ENCODE results near the gene P2RY11. TPM values are rescaled to one million over a fixed set of nuclear protein-coding genes. Genes with fewer than 3 reads are reported as not detected.
A peak's percentile ranks its signal among the peaks of the same experiment; 100 is the strongest.

P2RY11 gene
- total and polyA plus RNA-seq, 4 donors: 0.68 to 5.3 (median 3.7) TPM

- Histone ChIP-seq H3K4me1 (ENCODE audit: control insufficient read depth in 4 of 4, insufficient read depth in 4 of 4, low read length in 3 of 4) (peaks cover 22 to 60% (median 47%) of the 10 kb centered on the region in 4 donors), H3K4me3 (ENCODE audit: low read depth in 1 of 3, low read length in 3 of 3) (no peak overlapping the region), H3K9ac (ENCODE audit: low read depth in 1 of 2, low read length in 2 of 2) (no peak overlapping the region), H3K27ac (ENCODE audit: low read depth in 1 of 2, low read length in 2 of 2) (peak overlapping the region; percentile 36 to 85), H3K9me3 (ENCODE audit: control insufficient read depth in 4 of 4, low read length in 3 of 4) (no peaks in the 10 kb centered on the region), H3K36me3 (ENCODE audit: control insufficient read depth in 4 of 4, insufficient read depth in 3 of 4, low read depth in 1 of 4, low read length in 3 of 4) (peaks cover 14 to 33% (median 25%) of the 10 kb centered on the region in 4 donors), H3K27me3 (ENCODE audit: control insufficient read depth in 4 of 4, insufficient read depth in 4 of 4, low read length in 3 of 4) (no peaks in the 10 kb centered on the region)
- no peak for DNase-seq (ENCODE audit: low spot score)
- WGBS: 87% methylated on average over 9 of the region's 9 CpGs
- TF ChIP-seq FOXA2 (IDR thresholded peaks at IDR 0.05) (no peak), NR2F2 (IDR thresholded peaks at IDR 0.05) (no peak), FOXA1 (IDR thresholded peaks at IDR 0.05) (no peak), GABPA (IDR thresholded peaks at IDR 0.05 in 1 of 2, conservative IDR thresholded peaks at IDR 0.05 in 1 of 2) (no peak), JUND (IDR thresholded peaks at IDR 0.05) (no peak), HNF4G (IDR thresholded peaks at IDR 0.05) (no peak), YY1 (IDR thresholded peaks at IDR 0.05) (no peak)
Observed at GRCh38 chr19:10092648-10093294, 18.7 kb upstream of the P2RY11 start.

DNA sequence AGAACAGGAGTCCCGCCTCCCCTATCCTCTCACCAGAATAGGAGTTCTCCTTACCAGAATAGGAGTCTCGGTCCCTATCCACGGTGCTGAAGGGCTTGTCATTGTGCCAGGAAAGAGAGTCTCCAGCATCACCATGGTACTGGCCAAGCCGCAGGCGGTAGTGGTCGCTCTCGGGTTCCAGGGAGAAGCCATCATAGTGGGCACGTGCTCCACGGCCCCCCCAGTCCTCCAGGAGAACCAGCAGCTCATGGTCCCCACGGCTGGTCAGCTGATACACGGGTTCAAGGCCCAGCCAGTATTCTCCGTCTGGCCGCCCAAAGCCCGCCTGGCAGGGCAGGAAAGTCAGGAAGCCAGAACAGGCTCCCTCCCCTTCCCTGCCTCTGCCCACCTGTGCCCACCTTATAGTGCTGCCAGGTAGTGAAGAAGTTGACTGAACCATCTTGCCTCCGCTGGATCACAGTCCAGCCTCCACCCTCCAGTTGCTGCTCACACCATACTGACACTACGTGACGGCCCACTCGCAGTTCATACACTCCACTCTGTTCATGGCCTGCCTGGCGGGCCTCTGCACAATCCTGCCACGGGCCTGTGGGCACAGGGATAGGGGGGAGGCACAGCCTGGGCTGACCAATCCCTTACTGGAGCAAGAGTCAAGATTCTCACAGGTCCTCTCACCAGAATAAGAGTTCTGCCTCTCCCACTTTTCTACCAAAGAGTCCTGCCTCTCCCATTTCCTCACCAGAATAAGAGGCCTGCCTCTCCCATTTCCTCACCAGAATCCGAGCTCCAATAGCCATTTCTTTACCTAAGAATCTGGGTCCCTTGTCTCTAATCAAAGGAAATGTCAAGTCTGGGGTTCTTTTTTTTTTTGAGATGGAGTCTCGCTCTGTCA lies 18.0 kb upstream of the P2RY11 start:
- TF ChIP-seq RXRA (IDR thresholded peaks at IDR 0.05): no peak
- TF ChIP-seq, protein P1, sequence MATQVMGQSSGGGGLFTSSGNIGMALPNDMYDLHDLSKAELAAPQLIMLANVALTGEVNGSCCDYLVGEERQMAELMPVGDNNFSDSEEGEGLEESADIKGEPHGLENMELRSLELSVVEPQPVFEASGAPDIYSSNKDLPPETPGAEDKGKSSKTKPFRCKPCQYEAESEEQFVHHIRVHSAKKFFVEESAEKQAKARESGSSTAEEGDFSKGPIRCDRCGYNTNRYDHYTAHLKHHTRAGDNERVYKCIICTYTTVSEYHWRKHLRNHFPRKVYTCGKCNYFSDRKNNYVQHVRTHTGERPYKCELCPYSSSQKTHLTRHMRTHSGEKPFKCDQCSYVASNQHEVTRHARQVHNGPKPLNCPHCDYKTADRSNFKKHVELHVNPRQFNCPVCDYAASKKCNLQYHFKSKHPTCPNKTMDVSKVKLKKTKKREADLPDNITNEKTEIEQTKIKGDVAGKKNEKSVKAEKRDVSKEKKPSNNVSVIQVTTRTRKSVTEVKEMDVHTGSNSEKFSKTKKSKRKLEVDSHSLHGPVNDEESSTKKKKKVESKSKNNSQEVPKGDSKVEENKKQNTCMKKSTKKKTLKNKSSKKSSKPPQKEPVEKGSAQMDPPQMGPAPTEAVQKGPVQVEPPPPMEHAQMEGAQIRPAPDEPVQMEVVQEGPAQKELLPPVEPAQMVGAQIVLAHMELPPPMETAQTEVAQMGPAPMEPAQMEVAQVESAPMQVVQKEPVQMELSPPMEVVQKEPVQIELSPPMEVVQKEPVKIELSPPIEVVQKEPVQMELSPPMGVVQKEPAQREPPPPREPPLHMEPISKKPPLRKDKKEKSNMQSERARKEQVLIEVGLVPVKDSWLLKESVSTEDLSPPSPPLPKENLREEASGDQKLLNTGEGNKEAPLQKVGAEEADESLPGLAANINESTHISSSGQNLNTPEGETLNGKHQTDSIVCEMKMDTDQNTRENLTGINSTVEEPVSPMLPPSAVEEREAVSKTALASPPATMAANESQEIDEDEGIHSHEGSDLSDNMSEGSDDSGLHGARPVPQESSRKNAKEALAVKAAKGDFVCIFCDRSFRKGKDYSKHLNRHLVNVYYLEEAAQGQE (IDR thresholded peaks at IDR 0.05): peak; percentile 97
- DNase-seq (ENCODE audit: low spot score): no peak
- no peak overlapping the region for H3K4me3 ChIP-seq (ENCODE audit: low read depth in 1 of 3, low read length in 3 of 3)
- peaks cover 22 to 59% (median 46%) of the 10 kb centered on the region in 4 donors for H3K4me1 ChIP-seq (ENCODE audit: control insufficient read depth in 4 of 4, insufficient read depth in 4 of 4, low read length in 3 of 4)
- H3K36me3 ChIP-seq (ENCODE audit: control insufficient read depth in 4 of 4, insufficient read depth in 3 of 4, low read depth in 1 of 4, low read length in 3 of 4): peaks cover 14 to 33% (median 25%) of the 10 kb centered on the region in 4 donors
- WGBS: 88% methylated on average over 22 of the region's 22 CpGs
- no peak overlapping the region for H3K27ac ChIP-seq (ENCODE audit: low read depth in 1 of 2, low read length in 2 of 2)
- H3K9ac ChIP-seq (ENCODE audit: low read depth in 1 of 2, low read length in 2 of 2): no peak overlapping the region
- no peaks in the 10 kb centered on the region for H3K9me3 ChIP-seq (ENCODE audit: control insufficient read depth in 4 of 4, low read length in 3 of 4)
- H3K27me3 ChIP-seq (ENCODE audit: control insufficient read depth in 4 of 4, insufficient read depth in 4 of 4, low read length in 3 of 4): no peaks in the 10 kb centered on the region

GRCh38 chr19:10095622-10095947 lies 15.9 kb upstream of the P2RY11 start:
- WGBS: 19% methylated on average over 7 of the region's 7 CpGs
- no peak for DNase-seq (ENCODE audit: low spot score)
- no peaks in the 10 kb centered on the region for H3K27me3 ChIP-seq (ENCODE audit: control insufficient read depth in 4 of 4, insufficient read depth in 4 of 4, low read length in 3 of 4)
- peaks cover 18 to 47% (median 32%) of the 10 kb centered on the region in 4 donors for H3K4me1 ChIP-seq (ENCODE audit: control insufficient read depth in 4 of 4, insufficient read depth in 4 of 4, low read length in 3 of 4)
- TF ChIP-seq NR2F2 (IDR thresholded peaks at IDR 0.05) (peak; percentile 18), FOXA1 (IDR thresholded peaks at IDR 0.05) (no peak), RAD21 (IDR thresholded peaks at IDR 0.05) (no peak)
- peak overlapping the region; percentile 89 to 92 for H3K27ac ChIP-seq (ENCODE audit: low read depth in 1 of 2, low read length in 2 of 2)
- H3K4me3 ChIP-seq (ENCODE audit: low read depth in 1 of 3, low read length in 3 of 3): peak overlapping the region; percentile 7 to 70 (median 30)
- peaks cover 8 to 22% (median 17%) of the 10 kb centered on the region in 4 donors for H3K36me3 ChIP-seq (ENCODE audit: control insufficient read depth in 4 of 4, insufficient read depth in 3 of 4, low read depth in 1 of 4, low read length in 3 of 4)
- H3K9me3 ChIP-seq (ENCODE audit: control insufficient read depth in 4 of 4, low read length in 3 of 4): no peaks in the 10 kb centered on the region
- peak overlapping the region; percentile 56 to 66 for H3K9ac ChIP-seq (ENCODE audit: low read depth in 1 of 2, low read length in 2 of 2)

Measured in liver (tissue), 9 donors.